MM.1S (cell line): ENCODE results near the gene SLC4A4.

Experiments
- CTCF ChIP-seq: fragments of 300-600 bp; sonication (generic); IDR thresholded peaks from 2 replicates; pipeline ENCODE4 v1.5.1; 2016; ENCODE audit warnings: antibody characterized with exemption, low read length, mixed read lengths
- EZH2 ChIP-seq: fragments of 300-600 bp; sonication (generic); optimal IDR thresholded peaks from 2 replicates; pipeline ENCODE3; 2017; ENCODE audit warnings: low read depth, mild to moderate bottlenecking, antibody characterized with exemption, low read length, mixed read lengths

GRCh38 chr4:71406459-71406963 lies 67.7 kb downstream of the SLC4A4 start:
- TF ChIP-seq EZH2, result no peak
- TF ChIP-seq CTCF, result no peak
